ENCODE results near the gene TRMT1. TPM values are rescaled to one million over a fixed set of nuclear protein-coding genes. Genes with fewer than 3 reads are reported as not detected.
"Not testable (repeated sequence)": the region's sequence is repeated elsewhere in the genome, so short reads cannot be mapped to it uniquely, and the experiment has no call there.

The TRMT1 gene
- 49.9 and 56.1 TPM in 2 replicates for total RNA-seq

DNA sequence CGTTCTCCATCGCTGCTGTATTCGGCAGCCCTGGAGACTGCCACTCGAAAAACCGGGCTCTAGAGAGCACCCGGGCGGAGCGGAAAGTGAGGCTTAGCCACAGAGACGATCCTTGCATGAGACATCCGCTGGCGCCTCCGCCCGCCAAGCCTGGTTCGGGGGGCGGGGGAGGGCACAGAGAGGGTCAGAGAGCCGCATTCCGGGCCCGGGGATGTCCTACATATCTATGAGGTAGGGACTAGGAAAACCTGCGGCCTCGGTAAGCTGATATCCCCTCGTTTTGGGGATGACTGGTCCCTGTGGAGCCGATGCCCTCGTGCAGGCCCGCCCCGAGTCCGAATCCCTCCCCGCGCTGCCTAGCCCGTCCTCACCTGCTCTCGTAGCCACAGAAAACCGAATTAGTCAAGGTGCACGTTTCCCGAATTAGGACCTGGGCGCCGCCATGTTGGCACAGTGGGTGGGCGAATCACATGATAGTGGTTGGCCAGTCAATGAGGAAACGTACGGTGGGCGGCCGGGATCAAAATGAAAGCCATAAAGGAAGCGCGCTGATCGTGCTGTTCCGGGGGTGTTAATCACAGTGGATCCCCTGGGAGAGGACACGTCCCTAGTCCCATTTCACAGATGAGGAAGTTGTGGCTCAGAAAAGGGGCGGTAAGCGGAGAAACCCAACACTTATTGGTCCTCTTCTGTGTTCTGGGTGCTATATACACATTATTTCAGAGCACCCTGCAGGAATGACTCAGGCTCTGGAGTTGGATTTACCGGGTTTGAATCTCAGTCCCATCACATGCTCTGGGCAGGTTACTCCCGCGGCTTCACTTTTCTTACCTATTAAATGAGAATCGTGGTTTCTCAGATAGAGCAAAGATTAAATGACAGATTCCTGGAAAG is at the start of gene TRMT1:
Gene TRMT1 (minus strand): TSS at position 459 of the 894 bp plus-strand sequence. CDS start 341 bp downstream, at position 118.
- peak; percentile 62 for DNase-seq (ENCODE audit: low read depth)
- TF ChIP-seq, protein P1, sequence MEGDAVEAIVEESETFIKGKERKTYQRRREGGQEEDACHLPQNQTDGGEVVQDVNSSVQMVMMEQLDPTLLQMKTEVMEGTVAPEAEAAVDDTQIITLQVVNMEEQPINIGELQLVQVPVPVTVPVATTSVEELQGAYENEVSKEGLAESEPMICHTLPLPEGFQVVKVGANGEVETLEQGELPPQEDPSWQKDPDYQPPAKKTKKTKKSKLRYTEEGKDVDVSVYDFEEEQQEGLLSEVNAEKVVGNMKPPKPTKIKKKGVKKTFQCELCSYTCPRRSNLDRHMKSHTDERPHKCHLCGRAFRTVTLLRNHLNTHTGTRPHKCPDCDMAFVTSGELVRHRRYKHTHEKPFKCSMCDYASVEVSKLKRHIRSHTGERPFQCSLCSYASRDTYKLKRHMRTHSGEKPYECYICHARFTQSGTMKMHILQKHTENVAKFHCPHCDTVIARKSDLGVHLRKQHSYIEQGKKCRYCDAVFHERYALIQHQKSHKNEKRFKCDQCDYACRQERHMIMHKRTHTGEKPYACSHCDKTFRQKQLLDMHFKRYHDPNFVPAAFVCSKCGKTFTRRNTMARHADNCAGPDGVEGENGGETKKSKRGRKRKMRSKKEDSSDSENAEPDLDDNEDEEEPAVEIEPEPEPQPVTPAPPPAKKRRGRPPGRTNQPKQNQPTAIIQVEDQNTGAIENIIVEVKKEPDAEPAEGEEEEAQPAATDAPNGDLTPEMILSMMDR (conservative IDR thresholded peaks at IDR 0.05; ENCODE audit: low read depth, low read length) = no peak
- peak within 1 kb of the TSS; percentile 98 for H3K4me3 ChIP-seq (ENCODE audit: low read depth, low read length)

DNA sequence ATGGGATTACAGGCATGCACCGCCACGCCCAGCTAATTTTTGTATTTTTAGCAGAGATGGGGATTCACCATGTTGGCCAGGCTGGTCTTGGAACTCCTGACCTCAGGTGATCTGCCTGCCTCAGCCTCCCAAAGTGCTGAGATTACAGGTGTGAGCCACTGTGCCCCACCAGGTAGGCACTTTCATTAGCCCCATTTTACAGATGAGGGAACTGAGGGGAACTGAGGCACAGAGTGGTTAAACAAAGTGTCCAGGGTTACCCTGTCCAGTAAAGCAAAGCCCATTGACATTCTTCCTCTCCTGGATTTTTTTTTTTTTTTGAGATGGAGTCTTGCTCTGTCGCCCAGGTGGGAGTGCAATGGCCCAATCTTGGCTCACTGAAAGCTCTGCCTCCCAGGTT is 49.6 kb upstream of the TRMT1 start:
- not testable (repeated sequence) for H3K4me3 ChIP-seq (ENCODE audit: low read depth, low read length); DNase-seq (ENCODE audit: low read depth)

DNA sequence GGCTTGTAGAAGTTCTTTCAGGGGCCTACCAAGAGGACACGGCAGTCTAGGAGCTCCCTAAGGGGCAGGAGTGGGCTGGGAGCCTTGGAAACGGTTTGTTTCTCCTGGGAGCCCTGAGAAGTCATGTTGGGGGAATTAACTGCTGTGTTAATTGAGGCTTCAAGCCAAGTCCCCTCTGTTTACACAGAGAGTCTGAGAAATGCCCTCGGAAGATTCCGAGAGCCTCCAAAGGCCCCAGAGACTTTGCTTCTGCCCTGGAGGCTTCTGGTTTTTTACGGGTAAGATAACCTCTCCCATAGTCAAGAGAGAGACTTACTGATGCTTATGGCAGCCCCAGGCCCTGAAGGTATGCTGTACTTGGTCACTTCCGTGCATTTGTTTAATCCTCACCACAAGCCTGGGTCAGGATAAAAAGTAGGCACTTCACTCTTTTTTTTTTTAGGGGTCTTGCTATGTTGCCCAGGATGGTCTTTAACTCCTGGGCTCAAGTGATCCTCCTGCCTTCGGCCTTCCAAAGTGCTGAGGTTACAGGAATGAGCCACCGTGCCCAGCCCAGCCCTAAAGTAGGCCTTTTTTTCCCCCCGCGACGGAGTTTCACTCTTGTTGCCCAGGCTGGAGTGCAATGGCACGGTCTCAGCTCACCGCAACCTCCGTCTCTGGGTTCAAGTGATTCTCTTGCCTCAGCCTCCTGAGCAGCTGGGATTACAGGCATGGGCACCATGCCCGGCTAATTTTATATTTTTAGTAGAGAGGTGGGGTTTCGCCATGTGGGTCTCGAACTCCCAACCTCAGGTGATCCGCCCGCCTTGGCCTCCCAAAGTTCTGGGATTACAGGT is 48.8 kb upstream of the TRMT1 start:
- no peak for DNase-seq (ENCODE audit: low read depth)
- TF ChIP-seq, protein P1 (conservative IDR thresholded peaks at IDR 0.05; ENCODE audit: low read depth, low read length) = no peak

DNA sequence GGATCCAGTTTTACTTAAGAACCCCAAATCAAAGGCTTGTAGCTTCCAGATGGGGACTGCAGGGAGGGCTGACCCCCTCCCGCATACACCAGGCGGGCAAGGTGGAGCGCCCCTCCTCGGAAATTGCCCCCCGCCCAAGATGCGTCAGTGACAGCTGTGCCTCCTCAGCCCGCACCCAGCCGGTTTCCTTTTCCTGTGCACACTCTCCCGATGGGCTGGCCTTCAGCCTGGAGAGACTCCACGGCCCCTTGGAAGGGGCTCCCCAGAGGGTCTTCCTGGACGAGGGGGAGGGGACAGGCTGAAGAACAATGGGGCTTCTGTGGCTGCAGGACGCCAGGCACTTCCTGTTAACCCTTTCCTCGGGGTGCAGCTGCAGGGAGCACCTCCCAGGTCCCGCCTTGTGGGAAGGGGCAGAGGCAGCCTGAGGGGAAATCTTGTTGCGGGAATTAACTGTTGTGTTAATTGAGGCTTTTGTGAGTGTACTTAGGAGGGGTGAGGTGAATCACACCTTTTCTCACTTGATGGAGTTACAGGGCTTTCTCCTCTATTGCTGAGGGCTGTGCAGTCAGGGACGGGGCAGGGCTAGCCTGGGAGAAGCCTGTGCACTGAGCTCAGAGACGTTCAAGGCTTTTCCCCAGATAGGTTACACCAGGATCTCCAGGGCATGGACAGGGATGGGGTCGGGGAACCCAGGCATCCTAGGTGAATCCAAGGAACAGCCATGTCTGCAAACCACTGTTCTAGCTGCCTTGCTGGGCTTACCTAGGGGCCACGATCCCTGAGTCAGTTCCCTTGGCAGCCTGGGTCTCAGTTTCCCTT is 48.0 kb upstream of the TRMT1 start:
- TF ChIP-seq, protein P1 (conservative IDR thresholded peaks at IDR 0.05; ENCODE audit: low read depth, low read length) = no peak
- DNase-seq (ENCODE audit: low read depth) = no peak
- H3K4me3 ChIP-seq (ENCODE audit: low read depth, low read length) = peak overlapping the region; percentile 22

More for the DNA sequence above, 48.8 kb upstream of the TRMT1 start:
- no peak overlapping the region for H3K4me3 ChIP-seq (ENCODE audit: low read depth, low read length)

DNA sequence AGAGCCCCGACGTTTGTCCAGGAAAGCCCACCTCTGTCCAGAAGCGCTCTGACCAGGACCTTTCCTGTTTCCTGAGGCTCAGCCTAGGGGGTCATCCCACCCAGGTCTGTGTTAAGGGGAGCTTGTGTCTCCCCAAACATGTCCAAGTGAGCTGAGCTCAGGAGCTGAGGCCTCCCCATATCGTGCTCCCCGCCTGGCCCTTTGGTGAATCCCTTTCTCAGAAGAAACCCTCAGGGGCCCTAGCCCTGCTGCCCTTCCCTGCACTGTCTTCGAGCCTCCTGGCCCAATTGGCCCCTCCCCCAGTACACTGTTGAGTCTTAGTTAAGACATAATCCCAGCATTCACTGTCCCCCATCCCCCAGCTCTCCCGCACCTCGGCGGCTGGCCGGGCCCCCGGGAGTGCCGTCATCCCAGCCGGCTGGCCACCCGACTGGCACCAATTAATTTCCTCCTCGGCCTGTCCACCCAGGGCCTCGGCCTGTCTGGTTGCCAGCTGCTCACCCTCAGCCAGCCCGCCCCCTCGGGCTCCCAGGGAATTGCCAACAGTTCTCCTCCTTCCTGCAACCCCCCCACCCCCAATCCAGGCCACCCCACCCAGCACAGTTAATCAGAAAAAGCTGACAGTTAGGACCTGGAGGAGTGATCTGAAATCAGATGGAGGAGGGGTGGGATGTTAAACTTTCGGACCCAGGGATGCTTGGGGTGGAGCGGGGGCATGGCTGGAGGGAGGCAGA is 47.2 kb upstream of the TRMT1 start:
- TF ChIP-seq, protein P1 (conservative IDR thresholded peaks at IDR 0.05; ENCODE audit: low read depth, low read length) = no peak
- no peak for DNase-seq (ENCODE audit: low read depth)
- peak overlapping the region; percentile 22 for H3K4me3 ChIP-seq (ENCODE audit: low read depth, low read length)

DNA sequence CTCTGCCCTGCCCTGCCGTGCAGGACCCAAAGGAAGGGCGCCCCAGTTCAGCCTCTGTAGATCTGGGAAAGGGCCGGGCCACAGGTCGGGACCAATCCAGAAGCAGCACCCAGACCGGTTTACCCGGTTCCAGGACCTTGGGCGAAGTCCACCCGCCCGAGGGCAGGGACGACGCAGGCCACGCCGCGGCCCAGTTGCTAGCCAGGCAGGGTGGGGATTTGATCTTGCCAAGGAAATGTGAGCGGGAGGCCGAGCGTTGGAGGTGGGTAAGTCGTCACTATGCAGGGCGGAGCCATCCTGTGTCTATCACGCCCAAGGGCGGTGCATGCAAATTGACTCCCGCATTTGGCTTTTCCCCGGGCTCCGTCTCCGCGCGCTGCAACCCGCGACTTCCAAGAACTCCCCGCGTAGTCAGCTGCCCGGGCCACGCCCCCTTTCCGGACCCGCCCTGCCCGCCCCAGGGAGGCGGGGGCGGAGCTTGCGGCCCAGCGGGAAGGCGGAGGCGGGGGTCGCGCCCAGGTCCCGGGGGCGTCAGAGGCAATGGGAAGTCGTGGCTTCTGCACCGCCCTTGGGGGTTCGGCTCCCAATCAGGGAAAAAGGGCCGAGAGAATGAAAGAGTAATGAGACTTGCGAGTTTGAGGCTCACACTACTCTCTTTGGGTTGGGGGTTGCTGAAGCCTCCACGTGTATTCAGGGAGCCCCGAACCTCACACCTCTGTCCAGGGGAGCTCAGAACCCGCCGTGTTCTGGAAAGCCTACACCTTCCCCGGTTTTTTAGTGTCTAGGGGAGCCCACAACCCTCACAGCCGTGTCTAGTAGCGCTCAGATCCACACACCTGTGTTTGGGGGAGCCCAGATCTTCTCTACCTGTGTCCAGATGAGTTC is 46.4 kb upstream of the TRMT1 start:
- peak overlapping the region; percentile 39 for H3K4me3 ChIP-seq (ENCODE audit: low read depth, low read length)
- no peak for DNase-seq (ENCODE audit: low read depth)
- TF ChIP-seq, protein P1 (conservative IDR thresholded peaks at IDR 0.05; ENCODE audit: low read depth, low read length) = no peak

All from epithelial cell of proximal tubule (primary cell).